Nephron (organoid): ENCODE results near the gene SMC6.

ENCODE experiments used
- H3K27ac Mint-ChIP-seq, 3 experiments: 2 replicates each; pipeline ENCODE4 v1.8.0; 2020; ENCODE audit warnings: mixed read lengths in 3 of 3, mild to moderate bottlenecking in 2 of 3, moderate library complexity in 1 of 3
- H3K27me3 Mint-ChIP-seq: 2 replicates; pipeline ENCODE4 v1.8.0; 2021; ENCODE audit warnings: low read depth, mild to moderate bottlenecking, moderate library complexity, mixed read lengths
- H3K36me3 Mint-ChIP-seq: 2 replicates; pipeline ENCODE4 v1.8.0; 2020; ENCODE audit warnings: low read depth, mixed read lengths
- H3K4me1 Mint-ChIP-seq: 2 replicates; pipeline ENCODE4 v1.8.0; 2020; ENCODE audit warnings: mixed read lengths
- H3K4me3 Mint-ChIP-seq, 3 experiments: 2 replicates each; pipeline ENCODE4 v1.8.0; 2020; ENCODE audit warnings: mild to moderate bottlenecking in 3 of 3, mixed read lengths in 3 of 3, moderate library complexity in 2 of 3
- H3K9me3 Mint-ChIP-seq: 2 replicates; pipeline ENCODE4 v1.8.0; 2020; ENCODE audit warnings: mixed read lengths
- TF ChIP-seq, protein P1 (sequence below), 3 experiments: fragments of 200-600 bp; sonication (generic); IDR thresholded peaks; one replicate each; pipeline ENCODE4 v1.5.0; 2021; ENCODE audit warnings: antibody characterized with exemption in 3 of 3; ENCODE audit not compliant: unreplicated experiment in 3 of 3

Gene SMC6

DNA sequence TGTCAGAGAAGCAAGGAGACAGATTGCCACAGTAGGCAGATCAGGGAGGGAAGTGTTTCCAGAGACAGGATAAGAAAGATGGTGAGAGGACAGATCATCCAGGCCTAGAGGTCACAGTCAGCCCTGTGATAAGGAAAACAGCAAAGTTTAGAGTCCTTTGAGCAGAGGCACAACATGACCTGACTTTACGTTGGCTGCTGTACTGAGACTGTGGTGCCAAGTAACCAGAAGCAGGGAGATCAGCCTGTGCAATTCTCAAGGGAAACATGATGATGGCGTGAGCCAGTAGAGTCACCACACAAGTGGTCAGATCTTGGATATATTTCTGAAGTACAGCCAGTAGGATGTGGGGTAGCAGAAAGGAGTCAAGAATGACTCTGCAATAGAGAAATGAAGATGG lies 43.7 kb downstream of the SMC6 start:
- no peaks in the 10 kb centered on the region for H3K27me3 Mint-ChIP-seq
- H3K4me1 Mint-ChIP-seq, result no peaks in the 10 kb centered on the region

DNA sequence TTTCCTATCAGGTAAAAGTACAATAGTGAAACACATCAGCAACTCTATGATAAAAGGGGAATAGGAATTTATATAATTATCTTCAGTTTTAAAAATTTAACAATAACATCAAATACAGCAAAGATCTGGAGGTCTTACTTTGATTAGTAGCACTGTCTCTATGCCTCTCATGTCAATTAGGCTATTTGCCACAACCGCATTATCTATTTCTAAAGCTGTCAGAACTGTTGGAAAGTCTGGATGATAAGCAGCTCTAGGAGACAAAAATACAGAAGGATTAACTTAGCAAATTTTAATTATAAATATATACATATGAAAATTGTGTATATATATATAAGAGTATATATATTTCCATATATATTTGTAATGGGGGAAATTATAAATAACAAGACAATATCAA lies 45.1 kb downstream of the SMC6 start:
- TF ChIP-seq, protein P1, sequence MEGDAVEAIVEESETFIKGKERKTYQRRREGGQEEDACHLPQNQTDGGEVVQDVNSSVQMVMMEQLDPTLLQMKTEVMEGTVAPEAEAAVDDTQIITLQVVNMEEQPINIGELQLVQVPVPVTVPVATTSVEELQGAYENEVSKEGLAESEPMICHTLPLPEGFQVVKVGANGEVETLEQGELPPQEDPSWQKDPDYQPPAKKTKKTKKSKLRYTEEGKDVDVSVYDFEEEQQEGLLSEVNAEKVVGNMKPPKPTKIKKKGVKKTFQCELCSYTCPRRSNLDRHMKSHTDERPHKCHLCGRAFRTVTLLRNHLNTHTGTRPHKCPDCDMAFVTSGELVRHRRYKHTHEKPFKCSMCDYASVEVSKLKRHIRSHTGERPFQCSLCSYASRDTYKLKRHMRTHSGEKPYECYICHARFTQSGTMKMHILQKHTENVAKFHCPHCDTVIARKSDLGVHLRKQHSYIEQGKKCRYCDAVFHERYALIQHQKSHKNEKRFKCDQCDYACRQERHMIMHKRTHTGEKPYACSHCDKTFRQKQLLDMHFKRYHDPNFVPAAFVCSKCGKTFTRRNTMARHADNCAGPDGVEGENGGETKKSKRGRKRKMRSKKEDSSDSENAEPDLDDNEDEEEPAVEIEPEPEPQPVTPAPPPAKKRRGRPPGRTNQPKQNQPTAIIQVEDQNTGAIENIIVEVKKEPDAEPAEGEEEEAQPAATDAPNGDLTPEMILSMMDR (IDR thresholded peaks at IDR 0.05; ENCODE audit: unreplicated experiment in 3 of 3), result no peak
- H3K27me3 Mint-ChIP-seq, result no peaks in the 10 kb centered on the region
- no peaks in the 10 kb centered on the region for H3K4me1 Mint-ChIP-seq
- no peak overlapping the region for H3K4me3 Mint-ChIP-seq
- no peak overlapping the region for H3K27ac Mint-ChIP-seq
- H3K9me3 Mint-ChIP-seq, result no peaks in the 10 kb centered on the region
- peaks cover 45% of the 10 kb centered on the region for H3K36me3 Mint-ChIP-seq

More for the DNA sequence above, 43.7 kb downstream of the SMC6 start:
- no peaks in the 10 kb centered on the region for H3K9me3 Mint-ChIP-seq
- TF ChIP-seq, protein P1 (IDR thresholded peaks at IDR 0.05; ENCODE audit: unreplicated experiment in 3 of 3), result no peak
- no peak overlapping the region for H3K27ac Mint-ChIP-seq
- no peak overlapping the region for H3K4me3 Mint-ChIP-seq
- peaks cover 48% of the 10 kb centered on the region for H3K36me3 Mint-ChIP-seq

DNA sequence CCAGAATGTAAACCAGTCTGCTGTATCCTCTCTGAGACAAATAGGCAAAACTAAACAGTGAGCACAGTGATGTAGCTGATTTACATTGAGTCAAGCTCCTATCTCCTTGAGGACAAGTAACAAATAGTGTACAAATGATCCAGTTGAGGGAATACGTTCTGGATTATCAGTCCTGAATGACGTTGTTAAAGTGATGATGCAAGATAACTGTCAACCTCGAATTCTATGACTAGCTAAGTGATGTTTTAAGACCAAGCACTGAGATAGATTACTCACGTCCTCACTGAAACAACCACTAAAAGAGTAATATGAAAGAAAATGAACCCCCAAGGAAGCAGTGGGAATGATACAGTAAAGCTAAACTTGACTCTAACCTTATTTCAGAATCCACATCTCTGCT lies 46.8 kb downstream of the SMC6 start:
- H3K9me3 Mint-ChIP-seq, result no peaks in the 10 kb centered on the region
- H3K4me1 Mint-ChIP-seq, result no peaks in the 10 kb centered on the region
- H3K36me3 Mint-ChIP-seq, result peaks cover 39% of the 10 kb centered on the region
- H3K27ac Mint-ChIP-seq, result no peak overlapping the region
- no peaks in the 10 kb centered on the region for H3K27me3 Mint-ChIP-seq
- TF ChIP-seq, protein P1 (IDR thresholded peaks at IDR 0.05; ENCODE audit: unreplicated experiment in 3 of 3), result no peak
- H3K4me3 Mint-ChIP-seq, result no peak overlapping the region

DNA sequence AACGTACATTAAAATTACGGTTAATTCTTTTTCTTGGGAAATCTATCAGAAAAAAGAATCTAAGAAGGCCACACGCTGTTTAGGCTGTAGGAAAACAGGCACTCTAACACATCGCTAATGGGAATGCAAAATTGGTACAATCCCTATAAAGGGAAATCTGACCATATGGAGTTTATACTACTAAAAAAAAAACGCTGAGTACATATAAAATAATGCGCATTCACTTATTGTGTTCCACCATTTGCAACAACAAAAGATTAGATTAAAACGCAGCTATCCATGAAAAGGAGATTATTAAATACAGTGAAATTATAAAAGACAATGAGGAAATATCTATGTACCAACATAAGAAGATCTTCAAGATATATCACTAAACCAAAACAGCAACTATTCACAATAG lies 62.8 kb downstream of the SMC6 start:
- H3K36me3 Mint-ChIP-seq, result peaks cover 87% of the 10 kb centered on the region
- no peak overlapping the region for H3K4me3 Mint-ChIP-seq
- H3K27me3 Mint-ChIP-seq, result no peaks in the 10 kb centered on the region
- no peaks in the 10 kb centered on the region for H3K9me3 Mint-ChIP-seq
- H3K4me1 Mint-ChIP-seq, result no peaks in the 10 kb centered on the region
- H3K27ac Mint-ChIP-seq, result no peak overlapping the region
- TF ChIP-seq, protein P1 (IDR thresholded peaks at IDR 0.05; ENCODE audit: unreplicated experiment in 3 of 3), result no peak

DNA sequence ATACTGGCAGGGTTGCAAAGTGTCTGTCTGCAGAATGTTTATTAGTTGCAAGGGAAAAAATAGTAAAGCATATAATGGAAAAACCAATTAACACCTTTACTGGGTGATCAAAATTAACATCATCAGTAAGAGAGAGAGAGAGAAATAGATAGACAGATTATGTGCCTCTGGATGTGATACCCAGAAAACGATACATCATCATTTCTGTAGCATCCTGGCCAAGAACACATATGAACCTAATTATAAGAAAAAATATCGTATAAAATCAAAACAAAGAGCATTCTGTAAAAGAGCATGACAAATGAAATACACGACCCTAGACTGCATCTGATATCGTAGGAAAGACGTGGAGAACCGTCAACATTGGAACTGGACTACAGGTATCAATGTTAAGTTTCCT lies 64.6 kb downstream of the SMC6 start:
- no peaks in the 10 kb centered on the region for H3K27me3 Mint-ChIP-seq
- TF ChIP-seq, protein P1 (IDR thresholded peaks at IDR 0.05; ENCODE audit: unreplicated experiment in 3 of 3), result no peak
- no peak overlapping the region for H3K27ac Mint-ChIP-seq
- no peaks in the 10 kb centered on the region for H3K9me3 Mint-ChIP-seq
- H3K4me3 Mint-ChIP-seq, result no peak overlapping the region
- H3K36me3 Mint-ChIP-seq, result peaks cover 79% of the 10 kb centered on the region
- H3K4me1 Mint-ChIP-seq, result no peaks in the 10 kb centered on the region

DNA sequence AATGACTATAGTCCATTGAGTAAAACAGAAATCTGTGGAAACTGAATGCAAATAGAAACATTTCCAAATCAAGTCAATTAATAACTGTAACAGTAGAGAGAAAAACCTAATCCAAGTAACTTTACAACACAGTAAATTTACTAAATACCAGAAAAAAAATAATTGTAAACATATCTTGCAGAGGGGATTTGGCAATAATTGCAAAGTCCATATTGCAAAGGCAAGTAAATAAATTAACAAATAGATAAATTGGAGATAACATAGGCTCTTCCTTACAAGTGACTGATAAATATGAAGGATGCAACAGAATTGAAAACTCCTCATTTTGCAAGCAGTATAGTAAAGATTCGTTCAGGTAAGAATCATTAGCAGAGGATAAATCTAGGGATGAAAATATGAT lies 65.0 kb downstream of the SMC6 start:
- TF ChIP-seq, protein P1 (IDR thresholded peaks at IDR 0.05; ENCODE audit: unreplicated experiment in 3 of 3), result no peak
- Mint-ChIP-seq H3K4me1 (no peaks in the 10 kb centered on the region), H3K4me3 (no peak overlapping the region), H3K27ac (no peak overlapping the region), H3K27me3 (no peaks in the 10 kb centered on the region), H3K36me3 (peaks cover 78% of the 10 kb centered on the region), H3K9me3 (no peaks in the 10 kb centered on the region)
